DOHH2 (cell line): ENCODE results near the gene HCN4.

Experiments
- EZH2phosphoT487 ChIP-seq: fragments of 200-600 bp; sonication (generic); IDR thresholded peaks from 2 replicates; pipeline ENCODE4 v1.6.1; 2017; ENCODE audit warnings: borderline replicate concordance, mild to moderate bottlenecking, antibody characterized with exemption, low read length, moderate library complexity, mixed read lengths
- TF ChIP-seq, protein P1 (sequence below): fragments of 200-600 bp; sonication (generic); IDR thresholded peaks from one replicate; pipeline ENCODE4 v1.5.1; 2014; ENCODE audit warnings: antibody characterized with exemption, mild to moderate bottlenecking, low read depth, low read length; ENCODE audit not compliant: poor library complexity, severe bottlenecking

DNA sequence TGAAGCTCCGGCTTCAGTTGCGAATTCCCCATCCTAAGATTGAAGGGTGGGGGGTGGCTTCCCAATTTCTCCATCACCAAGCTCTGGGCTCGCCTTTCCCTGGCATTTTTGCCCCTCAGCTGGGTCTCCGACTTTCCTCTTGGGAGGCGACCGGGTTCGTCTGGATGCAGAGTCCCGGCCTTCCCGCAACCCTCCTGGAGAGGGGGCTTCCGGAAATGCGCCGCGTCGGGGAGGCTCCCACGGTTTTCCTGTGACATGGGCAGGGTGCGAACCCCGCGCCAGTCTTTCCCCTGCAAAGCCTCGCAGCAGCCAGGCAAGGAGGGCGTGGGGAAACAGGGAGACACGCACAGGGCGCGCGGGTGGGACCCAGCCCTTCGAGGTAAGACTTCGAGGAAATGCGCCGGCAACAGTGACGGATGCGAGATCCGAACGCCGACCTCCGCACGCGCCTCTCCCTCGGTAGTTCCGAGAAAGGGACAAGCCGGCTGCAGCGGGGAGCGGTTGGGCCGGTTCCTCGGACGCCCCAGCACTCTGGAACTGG lies 466 bp upstream of the HCN4 start:
- TF ChIP-seq, protein P1, sequence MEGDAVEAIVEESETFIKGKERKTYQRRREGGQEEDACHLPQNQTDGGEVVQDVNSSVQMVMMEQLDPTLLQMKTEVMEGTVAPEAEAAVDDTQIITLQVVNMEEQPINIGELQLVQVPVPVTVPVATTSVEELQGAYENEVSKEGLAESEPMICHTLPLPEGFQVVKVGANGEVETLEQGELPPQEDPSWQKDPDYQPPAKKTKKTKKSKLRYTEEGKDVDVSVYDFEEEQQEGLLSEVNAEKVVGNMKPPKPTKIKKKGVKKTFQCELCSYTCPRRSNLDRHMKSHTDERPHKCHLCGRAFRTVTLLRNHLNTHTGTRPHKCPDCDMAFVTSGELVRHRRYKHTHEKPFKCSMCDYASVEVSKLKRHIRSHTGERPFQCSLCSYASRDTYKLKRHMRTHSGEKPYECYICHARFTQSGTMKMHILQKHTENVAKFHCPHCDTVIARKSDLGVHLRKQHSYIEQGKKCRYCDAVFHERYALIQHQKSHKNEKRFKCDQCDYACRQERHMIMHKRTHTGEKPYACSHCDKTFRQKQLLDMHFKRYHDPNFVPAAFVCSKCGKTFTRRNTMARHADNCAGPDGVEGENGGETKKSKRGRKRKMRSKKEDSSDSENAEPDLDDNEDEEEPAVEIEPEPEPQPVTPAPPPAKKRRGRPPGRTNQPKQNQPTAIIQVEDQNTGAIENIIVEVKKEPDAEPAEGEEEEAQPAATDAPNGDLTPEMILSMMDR: no peak
- no peak for TF ChIP-seq EZH2phosphoT487
